Epithelial cell of proximal tubule (primary cell): ENCODE measurements around the gene TEX14. TPM values are rescaled to one million over a fixed set of nuclear protein-coding genes. Genes with fewer than 3 reads are reported as not detected.

Experiments
- DNase-seq: peaks from one replicate; pipeline ENCODE4 v3.0.0-alpha.2; 2011; ENCODE audit warnings: low read depth
- H3K4me3 ChIP-seq: 2 replicates; pipeline ENCODE4 v1.5.1; 2011; ENCODE audit warnings: low read depth, mild to moderate bottlenecking, low read length
- total RNA-seq: library from RNA; depleted of rRNA; stranded (reverse); fragments of >200 nt; gene quantifications from 2 replicates; pipeline ENCODE4 v1.2.3, GENCODE V29; 2015
- TF ChIP-seq, protein P1 (sequence below): conservative IDR thresholded peaks from 2 replicates; pipeline ENCODE4 v1.5.1; 2012; ENCODE audit warnings: low read depth, mild to moderate bottlenecking, low read length

TEX14 gene
- total RNA-seq, 1 donor from 2014 or later = 0.06 TPM

GRCh38 chr17:58529275-58529674 lies 162.6 kb downstream of the TEX14 start:
- TF ChIP-seq, protein P1, sequence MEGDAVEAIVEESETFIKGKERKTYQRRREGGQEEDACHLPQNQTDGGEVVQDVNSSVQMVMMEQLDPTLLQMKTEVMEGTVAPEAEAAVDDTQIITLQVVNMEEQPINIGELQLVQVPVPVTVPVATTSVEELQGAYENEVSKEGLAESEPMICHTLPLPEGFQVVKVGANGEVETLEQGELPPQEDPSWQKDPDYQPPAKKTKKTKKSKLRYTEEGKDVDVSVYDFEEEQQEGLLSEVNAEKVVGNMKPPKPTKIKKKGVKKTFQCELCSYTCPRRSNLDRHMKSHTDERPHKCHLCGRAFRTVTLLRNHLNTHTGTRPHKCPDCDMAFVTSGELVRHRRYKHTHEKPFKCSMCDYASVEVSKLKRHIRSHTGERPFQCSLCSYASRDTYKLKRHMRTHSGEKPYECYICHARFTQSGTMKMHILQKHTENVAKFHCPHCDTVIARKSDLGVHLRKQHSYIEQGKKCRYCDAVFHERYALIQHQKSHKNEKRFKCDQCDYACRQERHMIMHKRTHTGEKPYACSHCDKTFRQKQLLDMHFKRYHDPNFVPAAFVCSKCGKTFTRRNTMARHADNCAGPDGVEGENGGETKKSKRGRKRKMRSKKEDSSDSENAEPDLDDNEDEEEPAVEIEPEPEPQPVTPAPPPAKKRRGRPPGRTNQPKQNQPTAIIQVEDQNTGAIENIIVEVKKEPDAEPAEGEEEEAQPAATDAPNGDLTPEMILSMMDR = no peak
- no peak for DNase-seq
- H3K4me3 ChIP-seq = no peak overlapping the region

GRCh38 chr17:58528443-58528842 lies 163.4 kb downstream of the TEX14 start:
- DNase-seq = no peak
- TF ChIP-seq, protein P1 = no peak
- H3K4me3 ChIP-seq = no peak overlapping the region

- TF ChIP-seq, protein P1 = no peak
- no peak for DNase-seq
- H3K4me3 ChIP-seq = no peak overlapping the region
Observed at GRCh38 chr17:58527949-58528348, 163.9 kb downstream of the TEX14 start.

GRCh38 chr17:58527306-58527705 lies 164.5 kb downstream of the TEX14 start:
- DNase-seq = no peak
- TF ChIP-seq, protein P1 = peak; percentile 17
- H3K4me3 ChIP-seq = no peak overlapping the region

- TF ChIP-seq, protein P1 = no peak
- no peak for DNase-seq
- no peak overlapping the region for H3K4me3 ChIP-seq
Observed at GRCh38 chr17:58525239-58525638, 166.6 kb downstream of the TEX14 start.

- DNase-seq = no peak
- H3K4me3 ChIP-seq = no peak overlapping the region
- TF ChIP-seq, protein P1 = no peak
Observed at GRCh38 chr17:58521680-58522079, 170.2 kb downstream of the TEX14 start.

DNA sequence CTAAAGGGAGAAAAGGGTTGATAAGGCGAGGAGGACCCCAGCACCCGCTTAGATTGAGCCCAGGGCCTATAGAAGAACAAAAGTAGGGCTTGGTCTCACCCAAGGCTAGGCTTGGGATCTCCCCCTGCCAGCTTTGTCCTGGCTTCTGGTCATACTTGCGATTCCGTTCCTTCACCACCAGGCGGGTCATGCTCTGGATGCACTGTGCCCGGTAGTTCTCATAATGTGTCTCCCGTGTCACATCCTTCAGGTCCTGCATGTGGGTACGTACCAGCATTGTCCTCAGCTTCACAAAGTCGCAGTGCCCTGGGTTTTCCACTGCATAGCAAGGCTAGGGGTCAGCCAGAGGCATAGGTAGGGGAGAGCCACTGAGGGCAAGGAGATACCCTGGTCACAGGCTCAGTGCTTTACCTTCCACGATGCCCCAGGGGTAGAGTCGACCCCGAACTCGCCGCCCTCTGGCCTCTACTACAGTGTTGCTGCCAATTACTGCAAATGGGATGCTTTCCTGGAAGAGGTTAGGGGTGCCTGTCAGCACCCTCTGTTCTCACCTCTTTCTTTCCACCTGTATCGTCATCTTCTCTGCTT lies 170.9 kb downstream of the TEX14 start:
- no peak for DNase-seq
- no peak overlapping the region for H3K4me3 ChIP-seq
- TF ChIP-seq, protein P1 = peak; percentile 35
